ES-I3 (cell line): Measurements from ENCODE around the gene MT1A.
A peak's percentile ranks its signal among the peaks of the same experiment; 100 is the strongest.
"Not testable (repeated sequence)": the region's sequence is repeated elsewhere in the genome, so short reads cannot be mapped to it uniquely, and the experiment has no call there.

Source experiments
- H3K36me3 ChIP-seq: 2 replicates; pipeline ENCODE4 v1.6.1; 2013; ENCODE audit warnings: mild to moderate bottlenecking, low read length, control low read depth, moderate library complexity; ENCODE audit not compliant: insufficient read depth
- H3K4me1 ChIP-seq: 2 replicates; pipeline ENCODE4 v1.6.1; 2013; ENCODE audit warnings: mild to moderate bottlenecking, control low read depth, low read length; ENCODE audit not compliant: insufficient read depth
- H3K9ac ChIP-seq: 2 replicates; pipeline ENCODE4 v1.6.1; 2013; ENCODE audit warnings: low read depth, mild to moderate bottlenecking, low read length, moderate library complexity
- H3K9me3 ChIP-seq: 2 replicates; pipeline ENCODE4 v1.6.1; 2013; ENCODE audit warnings: mild to moderate bottlenecking, low read length, moderate library complexity; ENCODE audit not compliant: control insufficient read depth, insufficient read depth

The MT1A gene

GRCh38 chr16:56618138-56618537 lies 20.3 kb upstream of the MT1A start:
- no peak overlapping the region for H3K9ac ChIP-seq
- H3K36me3 ChIP-seq: no peaks in the 10 kb centered on the region
- no peaks in the 10 kb centered on the region for H3K9me3 ChIP-seq

GRCh38 chr16:56620339-56620897 lies 18.0 kb upstream of the MT1A start:
- Histone ChIP-seq H3K9ac (no peak overlapping the region), H3K36me3 (no peaks in the 10 kb centered on the region), H3K9me3 (no peaks in the 10 kb centered on the region), H3K4me1 (peaks cover 18% of the 10 kb centered on the region; the same call in 1 of the 2 replicates)

More at GRCh38 chr16:56618138-56618537, 20.3 kb upstream of the MT1A start:
- H3K4me1 ChIP-seq: peaks cover 23% of the 10 kb centered on the region

- not testable (repeated sequence) for H3K36me3 ChIP-seq, H3K9ac ChIP-seq, H3K9me3 ChIP-seq
- H3K4me1 ChIP-seq: peaks cover 27% of the 10 kb centered on the region; the same call in 1 of the 2 replicates
Observed at GRCh38 chr16:56621665-56622445, 16.6 kb upstream of the MT1A start.

GRCh38 chr16:56623184-56623583 lies 15.3 kb upstream of the MT1A start:
- not testable (repeated sequence) for H3K9ac ChIP-seq, H3K36me3 ChIP-seq, H3K9me3 ChIP-seq
- H3K4me1 ChIP-seq: peaks cover 25% of the 10 kb centered on the region; the same call in 1 of the 2 replicates

- no peaks in the 10 kb centered on the region for H3K9me3 ChIP-seq
Observed at GRCh38 chr16:56623637-56624036, 14.8 kb upstream of the MT1A start.

GRCh38 chr16:56625140-56625942 lies 13.1 kb upstream of the MT1A start, which contains the start of gene MT1E:
Gene MT1E, plus strand, starts transcription at chr16:56625781. Its CDS starts 71 bp downstream, at chr16:56625852.
- peaks cover 25% of the 10 kb centered on the region; the same call in 1 of the 2 replicates for H3K4me1 ChIP-seq
- no peaks in the 10 kb centered on the region for H3K9me3 ChIP-seq
- H3K36me3 ChIP-seq: no peaks in the 10 kb centered on the region
- peak within 1 kb of the TSS; percentile 51 for H3K9ac ChIP-seq

More at GRCh38 chr16:56623637-56624036, 14.8 kb upstream of the MT1A start:
- H3K9ac ChIP-seq: no peak overlapping the region
- H3K4me1 ChIP-seq: peaks cover 25% of the 10 kb centered on the region; the same call in 1 of the 2 replicates
- H3K36me3 ChIP-seq: no peaks in the 10 kb centered on the region

GRCh38 chr16:56625943-56626654 lies 12.4 kb upstream of the MT1A start:
- H3K4me1 ChIP-seq: peaks cover 24% of the 10 kb centered on the region; the same call in 1 of the 2 replicates
- H3K9me3 ChIP-seq: no peaks in the 10 kb centered on the region
- H3K36me3 ChIP-seq: no peaks in the 10 kb centered on the region
- peak overlapping the region; percentile 51; the same call in 1 of the 2 replicates for H3K9ac ChIP-seq

- peaks cover 19% of the 10 kb centered on the region; the same call in 1 of the 2 replicates for H3K4me1 ChIP-seq
Observed at GRCh38 chr16:56626685-56627084, 11.8 kb upstream of the MT1A start.

GRCh38 chr16:56628486-56629350 lies 9.7 kb upstream of the MT1A start:
- peaks cover 12% of the 10 kb centered on the region; the same call in 1 of the 2 replicates for H3K4me1 ChIP-seq
- H3K9ac ChIP-seq: no peak overlapping the region
- no peaks in the 10 kb centered on the region for H3K9me3 ChIP-seq
- H3K36me3 ChIP-seq: no peaks in the 10 kb centered on the region

More at GRCh38 chr16:56626685-56627084, 11.8 kb upstream of the MT1A start:
- Histone ChIP-seq H3K36me3 (no peaks in the 10 kb centered on the region), H3K9ac (no peak overlapping the region), H3K9me3 (no peaks in the 10 kb centered on the region)

- Histone ChIP-seq H3K9ac (no peak overlapping the region), H3K4me1 (peaks cover 12% of the 10 kb centered on the region; the same call in 1 of the 2 replicates), H3K9me3 (no peaks in the 10 kb centered on the region), H3K36me3 (no peaks in the 10 kb centered on the region)
Observed at GRCh38 chr16:56629531-56629930, 8.9 kb upstream of the MT1A start.

- Histone ChIP-seq H3K36me3 (no peaks in the 10 kb centered on the region), H3K4me1 (peaks cover 12% of the 10 kb centered on the region; the same call in 1 of the 2 replicates), H3K9ac (no peak overlapping the region), H3K9me3 (no peaks in the 10 kb centered on the region)
Observed at GRCh38 chr16:56630134-56630533, 8.3 kb upstream of the MT1A start.

GRCh38 chr16:56631197-56631596 lies 7.3 kb upstream of the MT1A start:
- no peaks in the 10 kb centered on the region for H3K9me3 ChIP-seq
- H3K4me1 ChIP-seq: peaks cover 11% of the 10 kb centered on the region; the same call in 1 of the 2 replicates
- H3K36me3 ChIP-seq: no peaks in the 10 kb centered on the region
- no peak overlapping the region for H3K9ac ChIP-seq

- peak overlapping the region; percentile 37; the same call in 1 of the 2 replicates for H3K9ac ChIP-seq
- peaks cover 8% of the 10 kb centered on the region; the same call in 1 of the 2 replicates for H3K4me1 ChIP-seq
- H3K36me3 ChIP-seq: no peaks in the 10 kb centered on the region
- H3K9me3 ChIP-seq: no peaks in the 10 kb centered on the region
Observed at GRCh38 chr16:56631832-56632155, 6.7 kb upstream of the MT1A start.
